IPS-18c (cell line): Measurements from ENCODE around the gene LRRC28.

ENCODE experiments used
- H3K4me3 ChIP-seq: 2 replicates; pipeline ENCODE4 v1.7.0; 2013; ENCODE audit warnings: low read depth, mild to moderate bottlenecking, low read length, moderate library complexity; ENCODE audit not compliant: insufficient read depth
- H3K9me3 ChIP-seq: one replicate; pipeline ENCODE4 v1.6.1; 2013; ENCODE audit warnings: mild to moderate bottlenecking, low read length, moderate library complexity; ENCODE audit not compliant: control insufficient read depth, insufficient read depth

Gene LRRC28

DNA sequence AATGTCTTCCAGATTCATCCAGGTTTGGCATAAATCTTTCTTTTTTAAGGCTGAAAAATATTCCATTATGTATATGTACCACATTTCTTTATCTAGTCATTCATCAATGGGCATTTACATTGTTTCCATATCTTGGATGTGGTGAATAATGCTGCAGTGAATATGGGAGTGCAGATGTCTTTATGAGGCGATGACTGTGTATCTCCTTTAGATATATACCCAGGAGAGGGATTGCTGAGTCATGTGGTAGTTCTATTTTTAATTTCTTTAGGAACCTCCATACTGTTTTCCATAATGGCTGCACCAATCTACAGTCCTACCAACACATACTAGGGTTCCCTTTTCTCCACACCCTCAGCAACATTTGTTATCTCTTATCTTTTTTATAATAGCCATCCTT is 96.3 kb downstream of the LRRC28 start:
- H3K4me3 ChIP-seq = no peak overlapping the region
- H3K9me3 ChIP-seq = peaks cover 3% of the 10 kb centered on the region

DNA sequence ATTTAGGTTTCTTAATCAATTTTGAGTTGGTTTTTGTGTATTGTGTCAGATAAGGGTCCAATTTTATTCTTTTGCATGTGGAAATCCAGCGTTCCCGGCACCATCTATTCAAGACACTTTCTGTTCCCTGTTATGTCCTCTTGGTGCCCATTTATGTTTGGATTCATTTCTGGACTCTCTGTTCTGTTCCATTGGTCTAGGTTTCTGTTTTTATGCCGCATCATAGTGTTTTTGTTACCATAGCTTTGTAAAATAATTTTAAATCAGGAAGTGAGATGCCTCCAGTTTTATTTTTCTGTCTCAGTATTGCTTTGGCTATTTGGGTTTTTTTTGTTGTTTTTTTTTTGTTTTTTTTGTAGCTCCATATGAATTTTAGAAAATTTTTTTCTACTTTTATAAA is 97.1 kb downstream of the LRRC28 start:
- Histone ChIP-seq H3K4me3 (no peak overlapping the region), H3K9me3 (peaks cover 3% of the 10 kb centered on the region)

GRCh38 chr15:99350408-99350807 is 99.1 kb downstream of the LRRC28 start:
- Histone ChIP-seq H3K9me3 (peaks cover 3% of the 10 kb centered on the region), H3K4me3 (no peak overlapping the region)

DNA sequence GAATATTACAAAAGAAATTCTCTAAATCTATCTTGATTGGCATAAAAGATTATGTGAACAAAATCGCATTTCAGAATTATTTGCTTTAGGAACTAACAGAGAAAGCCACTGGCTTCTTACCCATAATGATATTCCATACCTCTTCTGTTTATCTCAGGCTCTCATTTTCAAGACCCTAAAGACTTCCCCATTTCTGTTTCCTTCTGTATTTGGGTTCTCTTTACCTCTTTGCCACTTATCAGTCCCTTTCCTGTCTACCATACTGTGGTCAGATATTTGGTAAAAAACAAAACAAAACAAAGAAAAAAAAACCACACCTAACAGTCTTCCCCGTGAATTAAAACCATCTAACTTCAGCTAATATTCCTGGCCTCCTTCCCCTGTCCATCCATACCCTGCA is 108.5 kb downstream of the LRRC28 start:
- Histone ChIP-seq H3K9me3 (no peaks in the 10 kb centered on the region), H3K4me3 (no peak overlapping the region)

GRCh38 chr15:99361545-99362185 is 110.4 kb downstream of the LRRC28 start:
- H3K9me3 ChIP-seq = no peaks in the 10 kb centered on the region
- no peak overlapping the region for H3K4me3 ChIP-seq

DNA sequence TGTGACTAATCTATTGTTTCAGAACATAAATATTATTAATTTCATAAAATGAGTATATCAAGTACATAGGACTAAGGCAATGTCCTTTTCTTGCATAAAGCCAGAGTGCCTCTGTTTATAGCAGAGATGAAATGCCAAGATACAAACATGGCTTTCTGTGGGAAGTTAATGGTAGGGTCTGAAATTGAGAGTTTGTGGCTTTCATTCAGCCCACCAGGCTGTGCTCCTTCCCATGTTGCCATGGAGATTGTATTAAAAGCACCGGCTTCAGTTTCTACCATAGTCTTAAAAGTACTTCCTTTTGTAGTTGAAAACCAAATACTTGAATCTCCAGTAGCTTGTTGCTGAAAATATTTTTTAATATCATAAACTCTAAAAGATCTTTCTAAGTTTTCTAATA is 114.0 kb downstream of the LRRC28 start:
- Histone ChIP-seq H3K4me3 (no peak overlapping the region), H3K9me3 (peaks cover 2% of the 10 kb centered on the region)

DNA sequence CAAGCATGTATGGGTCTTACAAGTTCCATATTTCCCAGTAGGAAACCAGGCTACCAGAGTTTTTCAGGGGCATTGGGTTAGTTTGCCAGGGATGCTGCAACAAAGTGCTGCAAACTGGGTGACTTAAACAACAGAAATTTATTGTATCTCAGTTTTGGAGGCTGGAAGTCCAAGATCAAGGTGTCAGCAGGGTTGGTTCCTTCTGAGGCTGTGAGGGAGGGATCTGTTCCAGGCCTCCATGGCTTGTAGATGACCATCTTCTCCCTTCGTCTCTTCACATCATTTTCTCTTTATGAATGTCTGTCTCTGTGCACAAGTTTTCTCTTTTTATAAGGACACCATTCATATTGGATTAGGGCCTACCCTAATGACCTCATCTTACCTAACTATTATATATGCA is 114.7 kb downstream of the LRRC28 start:
- Histone ChIP-seq H3K4me3 (no peak overlapping the region), H3K9me3 (peaks cover 2% of the 10 kb centered on the region)

DNA sequence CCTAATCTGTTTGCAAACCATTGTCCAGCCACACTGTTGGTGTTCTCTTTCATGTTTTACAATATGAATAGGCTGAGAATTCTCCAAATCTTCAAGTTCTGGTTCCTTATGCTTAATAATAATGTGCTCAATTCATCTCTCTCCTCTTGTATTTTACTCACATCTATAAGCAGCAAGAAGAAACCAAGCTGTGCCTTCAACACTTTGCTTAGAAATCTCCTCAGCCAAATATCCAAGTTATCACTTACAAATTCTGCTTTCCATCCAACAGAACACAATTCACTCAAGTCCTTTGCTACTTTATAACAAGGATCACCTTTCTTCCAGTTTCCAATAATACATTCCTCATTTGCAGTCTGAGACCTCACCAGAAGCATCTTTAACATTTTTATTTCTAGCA is 117.5 kb downstream of the LRRC28 start:
- peaks cover 2% of the 10 kb centered on the region for H3K9me3 ChIP-seq
- no peak overlapping the region for H3K4me3 ChIP-seq

- Histone ChIP-seq H3K4me3 (no peak overlapping the region), H3K9me3 (peaks cover 2% of the 10 kb centered on the region)
Measured at GRCh38 chr15:99369196-99369595, 117.9 kb downstream of the LRRC28 start.

GRCh38 chr15:99371180-99372103 is 120.2 kb downstream of the LRRC28 start:
- H3K4me3 ChIP-seq = no peak overlapping the region
- H3K9me3 ChIP-seq = peaks cover 2% of the 10 kb centered on the region

DNA sequence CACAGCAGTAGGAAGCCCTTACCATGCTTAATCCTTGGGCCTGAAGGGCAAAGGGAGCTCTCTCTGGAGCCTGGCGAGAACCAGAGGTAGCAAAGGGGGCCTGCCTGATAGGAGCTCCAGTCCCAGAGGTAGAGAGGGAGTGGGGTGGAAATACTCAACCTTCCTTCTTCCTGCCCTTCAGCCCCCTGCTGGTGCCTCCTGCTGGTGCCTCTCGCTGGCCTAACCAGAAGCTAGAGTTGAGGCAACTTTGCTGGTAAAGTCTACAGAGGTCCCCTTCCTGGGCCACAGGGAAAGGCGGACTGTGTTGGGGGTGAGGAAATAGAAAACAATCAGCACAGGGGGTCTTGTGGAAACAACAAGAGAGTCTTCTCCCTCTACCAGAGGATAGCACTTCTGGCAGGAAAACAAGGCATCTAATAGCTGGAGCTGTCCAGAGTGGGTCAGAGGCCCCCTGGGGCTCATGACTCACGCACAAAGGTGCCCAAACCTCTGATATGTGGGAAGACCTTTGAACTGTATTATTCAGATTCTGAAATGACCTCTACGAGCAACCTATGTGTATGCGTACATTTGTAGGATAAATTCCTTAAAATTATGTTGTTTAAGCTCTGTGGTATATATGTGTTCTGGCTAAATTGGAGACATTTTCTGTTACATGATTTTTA is 133.9 kb downstream of the LRRC28 start:
- Histone ChIP-seq H3K4me3 (no peak overlapping the region), H3K9me3 (peaks cover 2% of the 10 kb centered on the region)

GRCh38 chr15:99385865-99386264 is 134.6 kb downstream of the LRRC28 start:
- Histone ChIP-seq H3K9me3 (peaks cover 2% of the 10 kb centered on the region), H3K4me3 (no peak overlapping the region)

- H3K4me3 ChIP-seq = no peak overlapping the region
- H3K9me3 ChIP-seq = peaks cover 2% of the 10 kb centered on the region
Measured at GRCh38 chr15:99386391-99386790, 135.1 kb downstream of the LRRC28 start.

DNA sequence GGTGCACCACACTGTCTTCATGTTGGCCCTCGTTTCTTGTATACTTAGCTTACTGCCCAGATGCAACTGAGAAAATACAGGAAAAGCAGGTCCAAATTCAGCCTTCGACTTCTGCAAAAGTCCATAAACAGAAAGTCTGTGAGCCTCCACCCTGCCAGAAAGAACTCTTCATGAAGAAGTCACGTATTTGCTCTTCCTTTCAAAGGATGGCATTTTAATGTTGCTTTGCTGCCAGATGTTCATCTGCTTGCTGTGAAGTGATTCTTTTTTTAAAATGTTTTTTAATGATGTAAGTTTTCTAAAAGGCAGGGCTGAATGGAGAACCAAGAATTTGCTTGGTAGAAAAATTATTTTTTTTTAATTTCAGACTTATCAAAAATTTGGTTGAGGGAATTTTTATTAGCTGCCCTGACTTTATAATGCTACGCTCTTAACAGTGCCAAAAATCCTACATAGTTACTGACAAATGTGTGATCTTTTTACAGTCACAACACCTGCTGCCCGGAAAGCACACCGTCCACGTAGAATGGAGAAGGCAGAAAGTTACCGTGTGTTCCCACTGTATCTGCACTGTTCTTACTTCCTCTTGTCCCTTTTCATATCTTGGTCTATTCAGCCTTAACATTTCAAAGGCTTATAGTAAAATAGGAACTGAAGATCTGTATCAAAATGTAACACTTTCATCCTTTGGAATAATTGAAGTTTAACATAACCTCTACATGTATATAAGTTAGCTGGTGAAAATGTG is 136.3 kb downstream of the LRRC28 start:
- H3K4me3 ChIP-seq = no peak overlapping the region
- H3K9me3 ChIP-seq = peaks cover 2% of the 10 kb centered on the region

DNA sequence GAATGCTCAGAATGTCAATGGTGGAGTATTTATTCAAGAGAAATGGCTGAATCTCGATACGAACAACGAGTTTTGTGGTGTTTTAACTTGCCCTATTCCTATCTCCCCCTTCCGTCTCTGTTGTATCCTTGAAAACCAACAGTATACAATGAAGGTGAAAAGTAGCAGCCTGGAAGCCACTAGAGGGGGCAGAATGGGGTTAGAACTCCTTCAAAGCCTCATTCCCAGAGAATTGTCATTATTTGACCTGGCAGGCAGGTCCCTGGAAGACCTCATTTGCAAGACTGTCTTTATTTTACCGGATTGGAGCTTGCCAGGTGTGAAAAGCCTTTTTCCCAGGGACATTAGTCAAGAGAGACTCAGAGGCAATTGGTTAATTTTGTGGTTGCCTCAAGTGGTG is 139.4 kb downstream of the LRRC28 start:
- Histone ChIP-seq H3K9me3 (no peaks in the 10 kb centered on the region), H3K4me3 (no peak overlapping the region)

DNA sequence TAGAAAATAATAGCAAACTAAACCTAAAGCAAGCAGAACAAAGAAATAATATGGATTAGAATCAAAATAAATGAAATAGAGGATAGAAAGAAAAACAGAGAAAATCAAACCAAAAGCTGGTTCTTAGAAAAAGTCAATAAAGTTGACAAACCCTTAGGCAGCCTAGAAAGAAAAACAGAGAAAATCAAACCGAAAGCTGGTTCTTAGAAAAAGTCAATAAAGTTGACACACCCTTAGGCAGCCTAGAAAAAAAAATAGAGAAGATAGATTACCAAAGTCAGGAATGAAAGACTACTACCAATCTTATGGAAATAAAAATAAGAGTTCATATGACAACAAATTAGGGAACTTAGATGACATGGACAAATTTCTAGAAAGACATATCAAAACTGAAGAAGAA is 142.4 kb downstream of the LRRC28 start:
- Histone ChIP-seq H3K4me3 (no peak overlapping the region), H3K9me3 (peaks cover under 1% of the 10 kb centered on the region)

DNA sequence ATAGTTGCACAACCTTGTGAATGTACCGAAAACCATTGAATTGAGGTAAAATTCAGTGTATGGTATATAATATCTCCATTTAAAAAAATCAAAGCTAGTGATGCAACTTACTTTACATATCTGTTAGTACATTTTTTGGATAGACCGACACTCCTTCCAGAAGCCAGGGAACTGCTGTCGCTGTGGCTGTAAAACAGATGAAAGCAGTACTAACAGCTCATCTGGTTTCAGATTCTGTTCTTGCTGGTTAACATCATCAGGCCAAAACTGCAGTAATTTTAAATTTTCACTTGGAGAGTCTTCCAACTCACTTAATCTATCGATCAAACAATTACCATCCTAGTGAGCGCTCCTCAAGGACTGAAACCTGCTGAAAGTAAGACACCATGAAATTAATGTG is 145.1 kb downstream of the LRRC28 start:
- Histone ChIP-seq H3K9me3 (peaks cover 4% of the 10 kb centered on the region), H3K4me3 (no peak overlapping the region)
